H7 (cell line): Measurements from ENCODE around the gene NFE2. TPM values are rescaled to one million over a fixed set of nuclear protein-coding genes. Genes with fewer than 3 reads are reported as not detected.
A peak's percentile ranks its signal among the peaks of the same experiment; 100 is the strongest.
"Not testable (repeated sequence)": the region's sequence is repeated elsewhere in the genome, so short reads cannot be mapped to it uniquely, and the experiment has no call there.

Experiments
- DNase-seq: peaks from one replicate; pipeline ENCODE4 v3.0.0; 2012
- H3K27me3 ChIP-seq: 2 replicates; pipeline ENCODE4 v1.6.0; 2011; ENCODE audit warnings: mild to moderate bottlenecking, low read length; ENCODE audit not compliant: control insufficient read depth, insufficient read depth
- H3K36me3 ChIP-seq: replicated peaks from 2 replicates; pipeline ENCODE4 v1.5.1; 2011; ENCODE audit warnings: low read length; ENCODE audit not compliant: control insufficient read depth, insufficient read depth
- H3K4me3 ChIP-seq: 2 replicates; pipeline ENCODE4 v1.5.1; 2011; ENCODE audit warnings: low read depth, mild to moderate bottlenecking, control low read depth, low read length, moderate library complexity; ENCODE audit not compliant: insufficient read depth
- total RNA-seq: library from RNA; depleted of rRNA; stranded (reverse); fragments of >200 nt; shearing (Covaris generic); gene quantifications from 2 replicates; pipeline ENCODE4 v1.2.3, GENCODE V29; 2014

The NFE2 gene
- total RNA-seq, 1 experiment from 2014 or later = 2.9 TPM

GRCh38 chr12:54325442-54326109, 24.8 kb upstream of the NFE2 start:
- not testable (repeated sequence) for H3K27me3 ChIP-seq, DNase-seq, H3K36me3 ChIP-seq
- H3K4me3 ChIP-seq = peak overlapping the region; percentile 52

- Histone ChIP-seq H3K27me3 (no peaks in the 10 kb centered on the region), H3K4me3 (peak within 1 kb of the TSS; percentile 52), H3K36me3 (no peaks in the 10 kb centered on the region)
- DNase-seq = peak; percentile 97
Observed at GRCh38 chr12:54324617-54325441, 24.0 kb upstream of the NFE2 start, which contains the start of gene COPZ1. COPZ1 (plus strand) TSS chr12:54325131; CDS start chr12:54325164, 33 bp downstream.

GRCh38 chr12:54321363-54321762, 20.5 kb upstream of the NFE2 start:
- no peak for DNase-seq
- no peaks in the 10 kb centered on the region for H3K36me3 ChIP-seq
- H3K4me3 ChIP-seq = no peak overlapping the region
- H3K27me3 ChIP-seq = no peaks in the 10 kb centered on the region

- H3K4me3 ChIP-seq, H3K36me3 ChIP-seq, H3K27me3 ChIP-seq, DNase-seq: not testable (repeated sequence)
Observed at GRCh38 chr12:54312309-54312708, 11.5 kb upstream of the NFE2 start.

GRCh38 chr12:54311051-54311450, 10.2 kb upstream of the NFE2 start:
- no peak for DNase-seq
- H3K27me3 ChIP-seq = no peaks in the 10 kb centered on the region
- H3K36me3 ChIP-seq = no peaks in the 10 kb centered on the region
- H3K4me3 ChIP-seq = no peak overlapping the region

DNA sequence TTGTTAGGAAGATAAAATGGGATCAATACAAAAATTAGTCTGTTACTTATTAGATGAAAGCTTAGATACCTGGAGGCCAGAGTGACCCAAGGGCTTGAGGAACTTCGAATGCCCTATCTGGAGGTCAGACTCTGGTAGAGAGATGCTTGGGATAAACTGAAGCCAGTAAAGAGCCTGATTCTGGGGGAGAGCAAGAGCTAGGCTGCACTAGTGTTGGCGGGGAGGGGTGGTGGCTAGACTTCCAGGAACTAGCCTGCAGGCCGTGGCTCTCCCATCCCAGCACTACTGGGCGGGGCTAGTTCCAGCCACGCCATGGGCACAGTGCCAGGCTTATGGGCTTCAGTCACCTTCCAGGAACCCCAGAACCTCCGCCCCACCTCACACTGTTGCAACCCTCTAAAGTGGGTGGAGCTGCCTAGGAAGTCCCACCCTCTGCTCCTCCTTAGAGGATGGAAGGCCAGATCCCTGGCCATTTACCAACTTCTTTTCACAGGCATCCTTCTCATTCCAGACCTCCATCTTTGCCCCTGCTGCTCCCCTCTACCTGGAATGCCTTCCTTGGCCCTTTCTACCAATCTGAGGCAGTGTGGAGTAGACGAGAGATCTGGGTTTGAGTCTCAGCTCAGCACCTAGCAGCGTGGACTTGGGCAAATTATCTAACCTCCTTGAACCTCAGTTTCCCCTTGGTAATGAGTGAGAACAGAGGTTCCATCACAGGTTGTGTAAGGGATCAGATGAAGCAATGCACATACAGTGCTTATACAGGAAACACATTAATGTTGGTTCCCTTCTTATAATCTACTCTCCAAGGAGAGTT, 6.3 kb upstream of the NFE2 start:
- Histone ChIP-seq H3K36me3 (no peaks in the 10 kb centered on the region), H3K27me3 (no peaks in the 10 kb centered on the region), H3K4me3 (no peak overlapping the region)
- no peak for DNase-seq

DNA sequence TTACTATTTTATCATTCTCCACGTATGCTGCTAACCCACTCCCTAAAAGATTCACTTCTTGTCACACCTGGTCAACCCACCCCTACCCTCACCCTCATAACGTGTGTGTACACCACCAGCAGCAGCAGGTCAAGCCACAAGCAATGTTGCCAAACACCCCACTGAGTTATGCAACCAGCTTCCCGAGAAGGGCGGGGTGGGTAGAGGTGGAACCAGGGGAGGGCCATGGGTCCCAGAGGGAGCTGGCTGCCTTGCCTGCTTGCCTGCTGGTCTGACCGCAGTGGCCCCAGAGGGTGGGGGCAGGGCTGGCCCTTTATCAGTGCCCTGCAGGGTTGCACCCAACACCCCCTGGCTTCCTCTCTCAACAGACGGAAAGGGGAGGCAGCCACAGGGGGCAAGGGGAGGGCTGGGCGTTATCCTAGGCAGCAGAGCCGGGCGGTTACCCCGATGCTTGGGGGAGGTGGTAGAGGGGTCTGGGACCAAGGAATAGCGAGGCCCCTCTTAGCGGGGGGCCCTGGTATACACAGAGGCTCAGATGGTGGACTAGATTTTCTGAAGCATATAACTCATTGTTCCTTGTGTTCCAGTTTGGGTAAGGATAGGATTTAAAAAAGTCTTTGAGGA, 3.5 kb upstream of the NFE2 start:
- no peaks in the 10 kb centered on the region for H3K36me3 ChIP-seq
- peak; percentile 80 for DNase-seq
- H3K27me3 ChIP-seq = peaks cover 10% of the 10 kb centered on the region
- no peak overlapping the region for H3K4me3 ChIP-seq

DNA sequence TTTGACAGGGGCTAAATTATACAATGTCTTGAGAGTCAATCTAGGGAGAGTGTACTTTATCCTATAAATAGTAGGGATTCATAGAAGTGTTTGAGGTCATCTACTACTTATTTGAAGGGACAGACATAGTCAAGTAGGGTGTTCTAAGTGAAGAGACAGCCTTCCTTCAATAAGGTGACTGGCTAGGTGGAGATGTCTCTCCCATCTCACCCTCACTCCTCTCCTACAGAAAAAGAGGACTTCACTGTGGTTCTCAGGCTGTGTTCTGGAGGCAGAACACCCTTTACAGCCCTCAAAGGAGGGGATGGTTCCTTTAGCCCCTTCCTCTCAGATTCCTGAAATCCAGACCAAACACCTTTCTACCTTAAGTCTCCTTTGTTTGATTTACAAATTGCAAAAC, 2.8 kb upstream of the NFE2 start:
- peaks cover 12% of the 10 kb centered on the region for H3K27me3 ChIP-seq
- H3K36me3 ChIP-seq = no peaks in the 10 kb centered on the region
- H3K4me3 ChIP-seq = no peak overlapping the region
- no peak for DNase-seq

DNA sequence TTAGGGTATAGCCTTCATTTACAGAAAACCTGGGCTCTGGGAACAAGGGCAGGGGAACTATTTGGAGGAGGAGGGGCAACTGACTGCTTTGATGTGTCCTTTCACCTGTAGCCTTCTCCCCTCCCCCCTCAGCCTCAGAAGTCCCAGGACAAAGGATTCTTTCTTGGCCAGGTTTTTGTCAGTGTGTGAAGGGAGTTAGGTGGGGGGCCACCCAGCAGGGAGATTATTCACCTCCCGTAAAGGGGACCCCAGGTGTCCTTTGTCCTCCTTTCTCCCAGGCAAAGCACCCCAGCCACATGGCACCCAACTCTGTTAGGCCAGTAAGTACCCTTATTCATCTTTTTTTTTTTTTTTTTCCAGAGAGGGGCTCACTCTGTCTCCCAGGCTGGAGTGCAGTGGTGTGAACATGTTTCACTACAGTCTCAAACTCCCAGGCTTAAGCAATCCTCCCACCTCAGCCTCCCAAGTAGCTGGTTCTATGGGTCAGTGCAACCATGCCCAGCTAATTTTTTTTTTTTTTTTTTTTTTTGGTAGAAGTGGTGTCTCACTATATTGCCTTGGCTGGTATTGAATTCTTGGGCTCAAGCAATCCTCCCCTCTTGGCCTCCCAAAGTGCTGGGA, 723 bp upstream of the NFE2 start:
- H3K4me3 ChIP-seq = peak overlapping the region; percentile 18
- peaks cover 12% of the 10 kb centered on the region for H3K27me3 ChIP-seq
- H3K36me3 ChIP-seq = no peaks in the 10 kb centered on the region
- peak; percentile 83 for DNase-seq

GRCh38 chr12:54300225-54300731, 537 bp downstream of the NFE2 start:
- DNase-seq = no peak
- Histone ChIP-seq H3K4me3 (peak overlapping the region; percentile 18; the same call in 1 of the 2 replicates), H3K27me3 (peaks cover 12% of the 10 kb centered on the region), H3K36me3 (no peaks in the 10 kb centered on the region)

DNA sequence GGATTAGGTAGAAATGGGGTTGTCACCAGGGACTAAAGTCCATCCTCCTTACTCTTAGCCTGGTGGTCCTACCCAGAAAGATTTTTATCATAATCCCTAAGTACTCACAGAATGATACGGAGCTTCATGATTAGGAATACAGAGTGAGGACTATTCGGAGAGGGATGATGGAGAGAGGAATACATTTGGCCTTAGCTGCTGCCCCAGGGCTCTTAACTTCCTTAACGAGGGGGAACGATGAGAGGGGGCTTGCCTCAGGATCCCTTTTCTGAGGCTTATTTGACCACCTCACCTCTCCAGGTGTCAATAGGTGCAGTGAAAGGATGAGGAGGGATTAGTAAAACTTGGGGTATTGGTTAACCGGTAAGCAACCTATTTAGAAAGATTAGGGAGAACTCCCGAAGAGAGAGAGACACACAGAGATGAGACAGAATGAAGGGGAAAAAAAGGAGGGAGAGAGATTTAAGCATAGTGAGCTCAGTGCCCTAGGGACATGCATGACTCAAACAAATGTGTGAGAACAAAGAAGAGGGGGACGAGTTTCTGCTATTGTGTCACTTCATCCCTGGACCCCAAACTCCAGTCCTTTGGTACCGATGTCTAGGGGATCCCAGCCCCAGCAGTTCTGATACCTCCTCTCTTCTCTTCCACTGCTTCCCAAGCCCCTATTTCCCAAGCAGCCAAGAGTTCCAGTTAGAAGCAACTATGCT, 1.1 kb downstream of the NFE2 start:
- Histone ChIP-seq H3K27me3 (peaks cover 12% of the 10 kb centered on the region), H3K4me3 (no peak overlapping the region), H3K36me3 (no peaks in the 10 kb centered on the region)
- no peak for DNase-seq

- Histone ChIP-seq H3K27me3 (peaks cover 12% of the 10 kb centered on the region), H3K4me3 (no peak overlapping the region), H3K36me3 (no peaks in the 10 kb centered on the region)
- no peak for DNase-seq
Observed at GRCh38 chr12:54298904-54299303, 1.9 kb downstream of the NFE2 start.

DNA sequence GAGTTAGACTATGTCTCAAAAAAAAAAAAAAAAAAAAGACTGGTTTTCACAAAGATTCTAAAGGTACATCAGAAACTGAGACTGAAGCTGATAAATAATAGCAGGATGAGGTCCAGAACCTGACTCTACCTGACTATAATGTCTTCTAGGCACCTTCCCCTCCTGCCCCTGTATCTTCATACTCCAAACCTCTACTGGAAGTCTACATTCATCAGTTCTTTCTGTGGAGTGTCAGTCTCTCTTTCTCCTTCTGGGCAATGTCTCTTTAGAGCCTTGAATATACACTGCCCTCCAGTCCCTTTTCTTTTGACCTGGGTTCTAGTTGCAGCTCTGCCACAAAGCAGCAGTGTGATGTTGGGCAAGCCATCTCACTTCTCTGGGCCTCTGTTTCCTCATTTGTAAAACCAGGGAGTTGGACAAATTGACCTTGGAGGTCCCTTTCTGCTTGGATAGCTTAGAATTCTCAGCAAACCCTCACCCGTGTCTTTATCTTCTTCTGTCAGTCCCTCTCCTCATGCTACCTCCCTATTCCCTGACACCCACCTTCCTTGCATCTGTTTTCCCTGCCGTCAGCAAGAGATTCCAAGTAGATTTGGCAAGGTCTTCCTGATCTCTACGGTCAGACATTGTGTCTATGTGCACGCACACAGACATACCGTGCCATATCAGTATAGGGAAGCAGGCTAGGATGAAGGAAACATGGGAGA, 4.3 kb downstream of the NFE2 start:
- no peak overlapping the region for H3K4me3 ChIP-seq
- no peak for DNase-seq
- H3K27me3 ChIP-seq = peaks cover 12% of the 10 kb centered on the region
- no peaks in the 10 kb centered on the region for H3K36me3 ChIP-seq
